Measurements from ENCODE around the gene MYO7A. TPM values are rescaled to one million over a fixed set of nuclear protein-coding genes. Genes with fewer than 3 reads are reported as not detected.

MYO7A gene
- total RNA-seq, 2 donors from 2014 or later: 1.4 to 5.0 TPM

DNA sequence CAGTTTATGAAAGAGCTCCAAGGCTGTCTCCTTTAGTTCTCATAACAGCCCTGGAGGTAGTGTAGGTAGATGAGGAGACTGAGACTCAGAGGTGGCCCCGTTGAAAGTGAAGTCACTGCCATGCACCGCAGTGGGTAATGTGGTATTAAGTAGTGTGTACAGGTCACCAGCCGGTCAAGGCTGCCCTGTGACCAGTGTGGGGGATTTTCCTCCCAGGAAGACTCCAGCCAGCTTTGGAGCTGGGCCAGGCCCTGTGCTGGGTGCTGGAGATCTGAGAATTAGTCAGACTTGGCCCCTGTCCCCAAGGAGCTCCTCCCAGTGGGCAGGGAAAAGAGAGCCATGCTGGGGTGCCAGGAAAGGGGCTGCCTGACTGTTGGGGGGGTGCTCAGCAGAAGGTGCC lies 20.1 kb upstream of the MYO7A start:
- no peak overlapping the region for H3K4me3 ChIP-seq
- no peak for TF ChIP-seq CTCF (IDR thresholded peaks at IDR 0.05)
- no peaks in the 10 kb centered on the region for H3K9me3 ChIP-seq
- H3K4me1 ChIP-seq: peaks cover 0 to 11% of the 10 kb centered on the region in 2 donors
- no peak overlapping the region for H3K27ac ChIP-seq
- no peaks in the 10 kb centered on the region for H3K36me3 ChIP-seq
- DNase-seq (ENCODE audit: low spot score): no peak
- no peaks in the 10 kb centered on the region for H3K27me3 ChIP-seq

DNA sequence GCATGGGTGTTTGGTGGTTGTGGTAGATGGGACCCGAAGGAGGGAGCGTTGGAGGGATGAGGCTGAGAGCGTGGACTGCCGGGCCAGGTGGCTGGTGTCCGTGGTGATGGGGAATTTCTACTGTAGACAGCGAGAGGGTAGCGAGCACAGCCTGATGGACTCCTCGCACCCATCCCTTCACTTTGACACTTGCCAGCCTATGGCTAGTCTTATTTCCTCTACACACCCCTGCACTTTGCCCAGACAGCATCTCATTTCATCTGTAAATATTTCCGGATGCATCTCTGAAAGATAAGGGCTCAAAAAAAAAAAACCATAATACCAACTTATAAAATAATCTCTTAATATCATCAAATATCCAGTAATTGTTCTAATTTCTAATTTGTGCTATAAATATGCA lies 19.6 kb upstream of the MYO7A start:
- H3K27me3 ChIP-seq: no peaks in the 10 kb centered on the region
- H3K9me3 ChIP-seq: no peaks in the 10 kb centered on the region
- no peak overlapping the region for H3K4me3 ChIP-seq
- H3K4me1 ChIP-seq: peaks cover 0 to 11% of the 10 kb centered on the region in 2 donors
- H3K36me3 ChIP-seq: no peaks in the 10 kb centered on the region
- no peak for TF ChIP-seq CTCF (IDR thresholded peaks at IDR 0.05)
- DNase-seq (ENCODE audit: low spot score): no peak
- no peak overlapping the region for H3K27ac ChIP-seq

- Histone ChIP-seq H3K4me1 (peaks cover 0 to 11% of the 10 kb centered on the region in 2 donors), H3K4me3 (no peak overlapping the region), H3K27ac (no peak overlapping the region), H3K36me3 (no peaks in the 10 kb centered on the region), H3K27me3 (no peaks in the 10 kb centered on the region), H3K9me3 (no peaks in the 10 kb centered on the region)
- TF ChIP-seq CTCF (IDR thresholded peaks at IDR 0.05): no peak
- DNase-seq (ENCODE audit: low spot score): no peak
These were observed 18.6 kb upstream of the MYO7A start for GRCh38 chr11:77109236-77110019.

- no peak for TF ChIP-seq CTCF (IDR thresholded peaks at IDR 0.05)
- Histone ChIP-seq H3K36me3 (no peaks in the 10 kb centered on the region), H3K4me3 (no peak overlapping the region), H3K27me3 (no peaks in the 10 kb centered on the region), H3K4me1 (peaks cover 0 to 11% of the 10 kb centered on the region in 2 donors), H3K9me3 (no peaks in the 10 kb centered on the region), H3K27ac (no peak overlapping the region)
- no peak for DNase-seq (ENCODE audit: low spot score)
These were observed 17.2 kb upstream of the MYO7A start for GRCh38 chr11:77110836-77111235.

DNA sequence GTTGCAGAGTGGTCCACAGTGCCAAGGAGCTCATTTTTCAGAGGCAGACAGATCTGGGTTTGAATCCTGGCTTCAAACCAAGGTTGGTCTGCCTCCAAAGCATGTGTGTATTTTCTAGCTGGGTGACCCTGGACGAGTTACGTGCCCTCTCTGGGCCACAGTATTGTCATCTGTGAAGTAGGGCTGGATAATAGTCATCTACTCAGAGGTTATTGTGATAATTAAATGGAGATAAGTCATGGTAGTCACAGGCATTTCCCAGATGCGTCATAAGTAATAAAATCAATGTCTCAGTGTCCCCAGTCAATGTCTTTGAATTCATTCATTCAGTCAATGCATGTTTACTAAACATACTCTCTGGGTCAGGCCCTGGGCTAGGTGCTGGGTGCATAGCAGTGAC lies 16.8 kb upstream of the MYO7A start:
- Histone ChIP-seq H3K4me1 (peaks cover 0 to 11% of the 10 kb centered on the region in 2 donors), H3K9me3 (no peaks in the 10 kb centered on the region), H3K4me3 (no peak overlapping the region), H3K27me3 (no peaks in the 10 kb centered on the region), H3K36me3 (no peaks in the 10 kb centered on the region), H3K27ac (no peak overlapping the region)
- no peak for TF ChIP-seq CTCF (IDR thresholded peaks at IDR 0.05)
- no peak for DNase-seq (ENCODE audit: low spot score)

GRCh38 chr11:77111946-77112345 lies 16.1 kb upstream of the MYO7A start:
- Histone ChIP-seq H3K4me3 (no peak overlapping the region), H3K36me3 (no peaks in the 10 kb centered on the region), H3K27ac (no peak overlapping the region), H3K27me3 (no peaks in the 10 kb centered on the region), H3K4me1 (peaks cover 0 to 11% of the 10 kb centered on the region in 2 donors), H3K9me3 (no peaks in the 10 kb centered on the region)
- no peak for TF ChIP-seq CTCF (IDR thresholded peaks at IDR 0.05)
- DNase-seq (ENCODE audit: low spot score): no peak

Measured in right atrium auricular region (tissue), 2 donors.